Activated gamma-delta T cell treated with Interleukin-2 at 50 U/mL for 16 hours (primary cell): Measurements from ENCODE around the gene ZBTB37.
"Not testable (repeated sequence)": the region's sequence is repeated elsewhere in the genome, so short reads cannot be mapped to it uniquely, and the experiment has no call there.

Source experiments
- DNase-seq: peaks from one replicate; pipeline ENCODE4 v3.0.0-alpha.2; 2020

ZBTB37 gene

GRCh38 chr1:173868266-173869020 is at the start of gene ZBTB37:
Gene ZBTB37, plus strand, starts transcription at chr1:173868380. Its CDS starts 1,846 bp downstream, at chr1:173870226.
- DNase-seq: peak; percentile 84

GRCh38 chr1:173818459-173818858 is 49.7 kb upstream of the ZBTB37 start:
- no peak for DNase-seq

DNA sequence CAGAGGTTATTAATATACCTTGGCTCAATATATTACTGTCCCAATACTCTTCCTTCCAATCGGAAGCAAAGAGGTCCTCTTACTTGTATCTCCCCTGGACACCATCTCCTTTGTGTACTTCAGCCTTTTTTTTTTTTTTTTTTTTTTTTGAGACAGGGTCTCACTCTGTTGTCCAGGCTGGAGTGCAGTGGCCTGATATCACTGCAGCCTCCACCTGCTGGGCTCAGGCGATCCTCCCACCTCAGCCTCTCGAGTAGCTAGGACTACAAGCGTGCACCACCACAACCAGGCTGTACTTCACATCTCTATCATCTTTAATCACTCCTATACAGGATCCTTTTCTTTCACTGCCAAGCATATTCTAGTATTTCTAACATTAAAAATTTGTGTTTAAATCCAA is 46.5 kb upstream of the ZBTB37 start:
- no peak for DNase-seq

GRCh38 chr1:173823781-173824314 is 44.3 kb upstream of the ZBTB37 start:
- DNase-seq: no peak

DNA sequence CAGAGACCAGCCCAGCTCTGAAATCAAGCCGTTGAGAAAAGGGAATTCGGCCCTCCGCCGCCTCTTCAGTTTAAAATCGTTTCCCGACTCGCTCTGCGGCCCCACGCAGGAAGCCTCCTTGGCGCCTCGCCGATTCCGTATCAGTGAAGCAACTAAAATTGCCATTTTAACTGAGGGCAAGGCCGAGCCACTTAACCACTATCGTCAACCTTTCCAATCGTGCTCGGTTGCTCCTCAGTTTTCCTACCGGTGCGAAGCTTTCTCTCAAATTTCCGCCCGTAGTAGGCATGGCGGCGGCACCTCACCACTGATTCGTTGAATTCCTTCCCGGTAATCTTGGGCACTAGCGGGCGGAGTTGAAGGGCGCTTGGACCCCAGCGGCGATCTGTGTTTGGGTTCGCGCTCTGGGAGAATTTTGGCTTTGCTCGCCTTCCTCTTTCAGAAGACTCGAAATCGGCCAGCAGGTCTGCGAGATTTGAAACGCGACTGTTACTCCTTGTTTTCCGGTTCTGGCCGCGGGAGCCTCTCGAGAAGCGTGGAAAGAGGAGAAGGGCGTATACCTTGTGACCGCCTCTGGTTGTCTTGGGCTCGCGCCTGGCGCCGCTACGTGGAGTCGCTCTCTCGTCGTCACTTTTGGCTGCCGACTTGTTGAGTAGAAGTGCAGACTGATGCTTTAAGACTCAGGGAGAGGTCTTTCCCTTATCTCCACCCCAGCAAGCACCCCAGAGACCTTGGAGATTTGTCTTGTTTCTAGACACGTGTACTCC is 43.7 kb upstream of the ZBTB37 start, which contains the start of the genes CENPL and DARS2:
Gene CENPL (minus strand): TSS at position 569 of the 767 bp plus-strand sequence. CDS start 13,584 bp downstream, outside the sequence.
Gene DARS2 (plus strand): TSS at position 359 of the 767 bp plus-strand sequence. CDS start 557 bp downstream, outside the sequence.
- DNase-seq: peak; percentile 85

GRCh38 chr1:173827611-173828010 is 40.6 kb upstream of the ZBTB37 start:
- DNase-seq: no peak

- DNase-seq: no peak
Measured at GRCh38 chr1:173832748-173833147, 35.4 kb upstream of the ZBTB37 start.

GRCh38 chr1:173852105-173852504 is 16.1 kb upstream of the ZBTB37 start:
- no peak for DNase-seq

- no peak for DNase-seq
Measured at GRCh38 chr1:173853074-173853473, 15.1 kb upstream of the ZBTB37 start.

GRCh38 chr1:173856014-173856413 is 12.2 kb upstream of the ZBTB37 start:
- DNase-seq: no peak

DNA sequence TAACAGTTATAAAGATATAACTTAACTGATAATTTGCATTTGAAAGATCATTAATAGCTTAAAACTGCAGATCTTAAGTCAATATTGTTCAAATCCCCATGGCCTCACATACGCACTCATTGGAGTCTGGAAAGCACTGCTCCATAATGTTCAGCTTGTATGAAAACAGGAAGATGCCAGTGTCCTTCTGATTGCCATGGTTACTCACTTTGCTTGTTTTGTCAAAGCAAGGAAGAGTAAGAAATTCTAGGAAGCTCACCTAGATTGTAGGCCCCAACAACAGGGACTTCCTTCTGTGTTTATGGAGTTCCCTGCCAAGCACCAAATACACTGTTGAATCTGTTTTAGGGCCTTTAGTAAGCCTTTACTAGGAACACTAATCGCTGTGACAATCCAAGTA is 11.3 kb upstream of the ZBTB37 start:
- DNase-seq: no peak

DNA sequence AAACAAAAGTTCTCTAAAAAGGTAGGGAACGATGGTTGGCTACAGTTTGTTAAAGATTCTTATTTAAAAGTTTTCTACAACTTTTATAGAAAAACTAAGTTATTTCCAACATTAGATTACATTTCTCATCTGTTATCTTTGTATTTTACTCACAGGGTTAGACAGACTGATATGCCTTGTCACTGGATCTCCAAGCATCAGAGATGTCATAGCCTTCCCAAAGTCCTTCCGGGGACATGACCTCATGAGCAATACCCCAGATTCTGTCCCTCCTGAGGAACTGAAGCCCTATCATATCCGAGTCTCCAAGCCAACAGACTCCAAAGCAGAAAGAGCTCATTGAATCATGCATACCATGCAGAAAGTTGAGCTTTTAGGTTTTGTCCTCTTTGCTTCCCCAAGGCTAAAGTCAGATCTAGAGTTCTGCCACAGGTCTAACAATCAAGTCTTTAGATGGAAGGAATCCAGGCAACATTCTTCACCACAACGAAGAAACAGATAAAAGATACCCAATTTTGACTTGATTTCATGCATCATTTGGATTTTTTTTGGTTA is 10.7 kb upstream of the ZBTB37 start:
- no peak for DNase-seq

- DNase-seq: not testable (repeated sequence)
Measured at GRCh38 chr1:173859547-173859946, 8.6 kb upstream of the ZBTB37 start.

- no peak for DNase-seq
Measured at GRCh38 chr1:173860065-173860464, 8.1 kb upstream of the ZBTB37 start.

DNA sequence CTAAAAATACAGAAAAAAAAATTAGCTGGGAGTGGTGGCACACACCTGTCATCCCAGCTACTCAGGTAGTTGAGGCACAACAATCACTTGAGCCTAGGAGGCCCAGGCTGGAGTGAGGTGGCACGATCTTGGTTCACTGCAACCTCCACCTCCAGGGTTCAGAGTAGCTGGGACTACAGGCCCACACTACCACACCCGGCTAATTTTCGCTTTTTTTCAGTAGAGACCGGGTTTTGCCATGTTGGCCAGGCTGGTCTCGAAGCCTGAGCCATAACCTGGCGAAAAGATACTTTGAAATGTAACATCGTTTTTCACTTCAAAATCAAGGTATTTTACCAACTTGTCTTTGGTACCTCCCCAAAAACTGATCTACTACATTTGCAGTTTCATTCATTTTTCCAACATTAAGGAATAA is 6.4 kb upstream of the ZBTB37 start:
- DNase-seq: no peak

GRCh38 chr1:173862146-173862768 is 5.9 kb upstream of the ZBTB37 start:
- not testable (repeated sequence) for DNase-seq

GRCh38 chr1:173862769-173863223 is 5.4 kb upstream of the ZBTB37 start:
- DNase-seq: no peak

DNA sequence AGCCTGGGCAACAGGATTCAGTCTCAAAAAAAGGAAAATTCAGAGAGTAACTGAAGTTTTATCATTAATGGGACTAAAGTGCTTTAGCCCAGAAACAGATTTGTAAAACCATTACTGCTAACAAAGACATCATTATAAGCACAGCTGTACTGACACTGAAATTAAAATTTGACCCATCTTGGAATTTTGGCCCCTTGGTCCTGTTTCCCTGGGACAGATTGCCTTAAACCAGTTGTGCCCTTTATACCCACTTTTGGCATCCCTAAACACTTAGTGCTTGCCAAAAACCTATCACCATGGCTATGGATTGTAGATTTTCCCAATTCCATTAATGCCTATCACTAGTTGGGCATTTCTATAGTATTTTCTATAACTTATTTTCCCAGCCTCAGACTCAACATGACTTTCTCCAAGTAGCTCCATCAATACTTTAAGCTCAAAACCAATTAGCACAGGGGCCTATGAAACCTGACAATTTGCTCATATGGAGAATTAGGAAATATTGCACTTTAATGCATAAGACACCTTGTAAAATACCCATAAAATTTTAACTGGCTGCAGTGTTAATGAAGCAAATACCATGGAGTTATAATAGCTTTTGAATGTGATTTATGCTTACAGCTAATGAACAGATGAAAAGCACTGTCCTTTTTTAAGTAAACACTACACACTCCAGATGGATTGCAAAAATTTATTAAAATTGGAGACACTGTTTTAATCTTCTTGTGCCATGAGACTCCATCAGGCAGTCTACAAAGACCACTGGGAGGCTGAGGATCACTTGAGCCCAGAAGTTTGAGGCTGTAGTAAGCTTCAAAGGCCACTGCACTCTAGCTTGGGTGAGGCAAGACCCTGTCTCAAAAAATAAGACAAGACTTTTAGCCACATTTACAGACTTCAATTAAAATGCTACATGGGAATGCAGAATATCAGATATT is 4.7 kb upstream of the ZBTB37 start:
- no peak for DNase-seq

DNA sequence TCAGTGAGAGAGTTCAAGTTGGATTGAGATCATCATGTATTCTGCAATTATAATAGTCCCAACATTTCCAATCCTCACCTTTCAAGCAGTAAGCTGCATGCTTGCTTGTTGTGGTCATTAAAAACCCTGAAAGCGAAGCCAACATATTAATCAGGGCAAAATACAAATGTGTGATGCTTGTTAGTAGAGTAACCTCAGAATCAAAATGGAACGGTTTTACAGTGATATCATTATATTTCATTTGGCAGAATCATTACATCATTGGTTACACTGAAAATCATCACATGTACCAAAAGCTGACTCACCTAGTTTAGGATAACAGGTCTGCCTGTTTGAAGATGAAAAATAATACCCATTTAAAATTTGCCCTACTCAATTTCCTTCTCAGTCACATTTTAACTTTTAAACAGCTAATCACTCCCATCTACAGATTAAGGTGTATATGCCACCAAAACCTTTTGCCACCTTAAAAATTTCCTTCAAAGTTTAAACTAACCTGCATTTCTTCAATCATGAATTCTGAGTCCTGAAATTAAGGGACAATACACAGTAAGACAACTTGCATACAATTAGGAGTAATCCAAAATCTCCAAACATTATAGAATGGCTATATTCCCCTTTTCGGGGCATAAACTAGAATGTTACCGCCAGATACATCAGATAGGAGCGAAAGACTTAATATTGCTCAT is 3.9 kb upstream of the ZBTB37 start:
- no peak for DNase-seq

DNA sequence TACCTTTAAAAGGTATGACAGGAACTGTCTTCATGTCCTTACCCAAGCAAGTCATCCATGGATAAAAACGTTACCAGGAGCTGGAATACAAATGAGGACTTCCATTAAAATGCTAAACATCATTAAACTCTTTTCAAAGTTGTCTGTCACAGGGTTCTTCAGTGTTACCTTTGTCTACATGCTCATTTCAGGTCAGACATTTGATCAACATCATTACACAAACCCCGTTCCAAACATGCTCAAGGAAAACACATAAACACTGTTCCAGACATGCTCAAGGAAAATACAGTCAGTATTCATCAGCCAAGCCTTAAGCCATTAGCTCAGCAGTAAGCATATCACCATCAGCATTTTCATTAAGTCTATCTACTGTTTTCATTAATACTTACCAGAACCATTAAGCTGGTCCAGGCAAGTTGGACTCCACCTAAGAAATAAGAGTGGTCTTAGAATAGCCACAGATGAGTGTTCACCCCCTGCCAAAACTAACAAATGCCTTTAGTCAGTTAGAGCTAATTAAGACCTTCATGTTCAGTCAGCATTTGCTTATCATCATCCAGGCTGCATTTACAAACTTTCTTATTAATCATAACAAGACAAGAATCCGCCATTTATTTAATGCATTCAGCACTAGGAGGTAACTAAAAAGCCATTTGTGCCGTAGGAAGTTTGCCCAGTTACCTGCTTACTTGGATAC is 2.6 kb upstream of the ZBTB37 start:
- DNase-seq: no peak
